NCI-H1048 (cell line): ENCODE data around the gene DCLK3.

Experiments used
- DNase-seq: peaks from one replicate; lab custom pipeline; 2025; lab: John Stamatoyannopoulos, UW

Gene DCLK3

DNA sequence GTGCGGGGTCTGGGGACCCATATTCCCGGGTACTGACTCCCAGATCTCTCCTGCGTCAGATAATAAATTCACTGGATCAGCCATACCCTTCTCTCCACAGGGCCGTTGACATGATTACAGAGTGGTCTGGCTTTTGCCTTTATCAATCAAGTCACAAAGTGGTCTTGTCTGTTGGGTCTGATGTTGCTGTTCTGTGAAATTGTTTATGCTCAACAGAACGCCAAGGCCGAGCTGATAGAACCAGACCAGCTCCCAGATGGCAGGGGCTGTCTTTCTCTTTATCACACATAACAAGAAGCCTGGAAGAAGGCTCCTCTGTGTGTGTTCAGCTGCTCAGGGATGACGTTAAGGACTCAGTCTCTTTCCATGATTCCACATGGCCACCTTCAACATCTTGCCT is 751 bp upstream of the DCLK3 start:
- DNase-seq: no peak

DNA sequence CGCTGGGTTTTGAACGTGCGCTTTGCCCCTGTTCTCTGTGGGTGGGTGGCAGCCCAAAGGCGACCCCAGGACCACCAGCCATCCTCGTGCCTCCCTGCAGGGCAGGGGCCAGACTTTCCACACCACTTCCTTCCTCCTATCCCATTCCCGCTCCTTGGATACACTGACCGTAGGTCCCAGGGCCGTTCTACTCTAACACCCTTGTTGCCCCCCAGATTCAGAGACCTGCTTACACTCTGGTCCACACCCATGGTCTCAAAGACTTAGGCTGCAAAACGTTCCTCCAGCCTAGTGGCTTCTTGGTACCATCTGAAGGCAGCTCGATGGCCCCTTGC is 318 bp upstream of the DCLK3 start:
- DNase-seq: no peak

DNA sequence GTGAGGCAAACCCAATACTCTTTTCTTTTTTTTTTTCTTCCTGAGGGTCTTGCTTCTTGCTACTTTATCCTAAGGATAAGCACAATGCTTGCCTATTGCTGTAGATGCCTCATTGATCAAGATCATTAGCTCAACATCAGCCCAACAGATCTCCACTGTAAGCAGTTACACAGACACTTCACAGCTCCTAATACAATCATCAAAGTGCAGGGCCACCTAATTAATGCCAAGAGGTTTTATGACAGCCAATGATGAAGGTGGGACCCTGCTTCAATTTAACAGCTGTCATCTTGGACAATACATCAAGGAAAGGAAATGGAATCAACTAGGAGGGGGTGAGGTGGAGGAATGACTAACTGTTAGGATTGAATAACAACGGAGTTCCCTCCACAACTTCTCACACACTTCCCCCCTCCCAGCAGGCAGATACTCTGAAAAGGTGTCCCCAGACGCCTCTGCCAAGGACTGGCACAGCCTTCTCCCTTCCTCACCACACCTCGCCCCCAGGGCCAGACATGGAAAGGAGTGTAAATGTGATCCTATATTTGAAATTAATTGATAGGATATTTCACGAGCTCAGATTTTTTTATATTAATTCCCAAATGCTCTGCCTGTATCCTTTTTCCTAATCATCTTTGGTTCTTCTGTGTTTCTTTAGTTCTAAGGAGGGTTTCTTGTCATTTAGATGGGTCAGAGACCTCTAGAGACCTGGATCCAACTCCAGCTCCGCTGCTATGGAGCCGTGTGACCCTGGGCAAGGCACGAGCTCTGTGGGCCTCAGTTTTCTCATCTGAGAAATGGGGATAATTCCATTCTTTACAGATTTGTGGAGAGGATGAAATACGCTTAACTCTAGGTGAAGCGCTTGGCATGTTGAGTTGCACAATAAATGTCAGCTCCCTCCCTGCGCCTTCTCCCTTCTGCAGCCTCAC is 1.2 kb downstream of the DCLK3 start:
- DNase-seq: no peak

DNA sequence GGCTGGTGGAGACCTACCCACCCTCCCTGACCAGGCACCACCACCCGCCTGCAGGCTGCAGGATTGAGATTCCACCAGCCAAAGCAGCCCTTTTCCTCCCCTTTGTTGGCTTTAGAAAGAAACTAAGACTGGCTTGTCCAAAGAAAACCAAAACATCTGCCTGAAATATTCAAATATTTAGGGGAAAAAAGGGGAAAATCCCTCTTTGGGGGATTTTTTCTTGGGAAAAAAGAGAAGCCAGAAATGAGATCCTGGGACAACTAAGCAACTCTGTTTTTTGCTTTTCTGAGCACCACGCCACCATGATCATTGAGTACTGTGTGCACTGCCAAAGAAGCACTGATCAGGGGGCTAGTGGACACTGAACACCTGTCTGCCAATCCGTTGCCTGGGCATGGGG is 2.6 kb downstream of the DCLK3 start:
- DNase-seq: no peak

DNA sequence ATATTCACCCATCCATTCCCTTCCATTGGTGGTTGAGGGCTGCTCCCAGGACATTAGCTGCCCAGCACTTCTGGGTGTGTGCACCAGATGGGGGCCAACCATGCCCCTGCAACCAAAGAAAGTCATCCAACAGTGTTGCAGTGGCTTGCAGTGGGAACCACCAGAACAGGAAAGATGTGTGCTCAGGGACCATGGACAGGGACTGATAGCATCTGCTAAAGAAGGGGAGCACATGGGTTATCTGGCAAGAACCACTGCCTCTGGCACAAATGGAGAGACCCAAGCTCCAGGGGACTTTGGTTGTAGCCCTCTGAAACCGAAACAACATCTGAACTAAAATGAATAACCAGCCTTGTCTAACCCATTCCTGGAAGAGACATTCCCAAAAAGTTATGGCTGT is 8.1 kb downstream of the DCLK3 start:
- no peak for DNase-seq

DNA sequence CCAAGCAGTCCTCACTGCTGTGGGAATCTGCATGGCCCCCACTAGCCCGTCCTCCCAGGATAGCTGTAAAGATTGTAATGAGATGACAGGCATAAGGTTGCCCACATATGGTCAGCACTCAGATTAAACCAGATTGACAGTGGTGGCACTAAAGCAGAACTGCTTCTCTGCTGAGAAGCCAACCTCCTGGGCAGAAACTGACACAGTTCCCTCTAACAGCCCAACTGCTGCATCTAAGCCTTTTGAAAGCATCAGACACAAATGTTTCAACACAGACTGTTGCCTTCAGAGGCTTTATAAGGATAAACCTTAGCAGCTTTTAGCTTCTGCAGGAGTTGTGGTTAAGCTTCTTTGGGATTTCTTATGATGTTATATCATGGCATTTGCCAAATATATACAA is 13.0 kb downstream of the DCLK3 start:
- no peak for DNase-seq

DNA sequence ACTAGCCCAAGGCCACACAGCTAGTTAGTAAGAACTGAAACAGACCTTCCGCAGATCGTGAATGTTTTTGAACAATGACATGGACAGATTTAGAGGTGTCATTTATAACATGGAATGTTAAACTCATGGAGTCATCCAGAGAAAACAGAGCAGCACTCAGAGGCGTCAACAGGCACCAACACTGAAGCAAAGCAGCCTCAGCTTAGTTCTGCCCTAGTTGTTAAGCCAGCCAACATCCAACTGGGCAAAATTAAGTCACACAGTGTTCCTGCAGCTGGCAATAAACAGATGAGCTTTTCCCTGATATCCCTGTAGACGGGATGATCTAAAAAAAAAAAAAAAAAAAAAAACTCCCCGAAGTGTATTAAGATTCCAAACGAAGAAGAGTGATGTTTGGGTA is 13.6 kb downstream of the DCLK3 start:
- DNase-seq: no peak

DNA sequence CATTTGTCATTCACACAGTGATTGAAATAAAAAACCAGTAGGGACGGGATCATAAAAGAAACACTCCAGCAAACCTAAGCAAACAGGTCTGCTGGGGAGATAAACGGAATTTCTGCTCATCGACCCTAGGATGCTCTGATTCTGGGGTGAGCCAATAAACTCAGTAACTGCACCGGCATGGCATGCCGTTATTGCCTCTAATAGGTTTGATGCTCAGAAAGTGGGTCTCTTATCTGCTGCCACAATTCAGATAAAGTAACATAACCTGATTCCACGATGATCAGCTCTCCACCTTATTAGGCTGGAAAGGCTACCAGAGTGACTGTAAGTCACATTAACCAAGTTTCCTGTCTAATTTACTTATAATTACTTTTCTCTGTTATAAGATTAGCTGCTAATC is 19.6 kb downstream of the DCLK3 start:
- DNase-seq: no peak

DNA sequence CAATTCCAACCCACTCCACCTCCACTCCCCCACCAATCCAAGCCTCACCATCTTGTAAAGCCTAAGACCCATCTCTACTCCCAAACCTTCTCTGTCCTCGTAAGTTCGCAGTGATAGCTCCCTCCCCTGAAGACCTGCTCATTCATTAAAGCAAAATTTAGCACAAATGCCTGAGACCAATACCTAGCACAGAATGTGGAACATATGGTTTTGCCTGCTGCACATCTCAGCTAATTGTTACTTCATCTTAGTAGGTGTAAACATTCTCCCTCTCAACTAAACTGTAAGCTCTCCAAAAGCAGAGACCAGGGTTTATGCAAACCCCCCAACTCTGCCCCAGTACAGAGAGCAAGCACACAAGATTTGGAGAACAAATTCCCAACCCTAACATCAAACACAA is 20.5 kb downstream of the DCLK3 start:
- DNase-seq: no peak

DNA sequence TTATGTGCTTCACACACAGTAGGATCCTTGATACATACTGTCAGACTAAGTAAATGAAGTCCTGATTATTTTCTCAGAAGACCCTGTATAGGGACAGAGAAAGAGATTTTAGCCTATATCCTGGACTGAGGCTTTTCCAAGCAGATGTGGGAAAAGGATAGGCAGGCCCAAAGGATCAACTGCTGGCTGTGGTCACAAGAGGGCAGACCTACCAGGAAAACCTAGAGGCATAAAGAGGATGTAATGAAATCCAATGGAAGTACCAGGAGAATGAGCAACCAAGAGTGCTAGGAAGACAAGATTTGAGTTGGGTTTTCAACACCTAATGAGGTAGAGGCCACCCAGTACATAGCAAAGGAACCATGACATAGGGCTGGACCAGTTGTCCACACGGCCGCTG is 23.1 kb downstream of the DCLK3 start:
- DNase-seq: no peak

DNA sequence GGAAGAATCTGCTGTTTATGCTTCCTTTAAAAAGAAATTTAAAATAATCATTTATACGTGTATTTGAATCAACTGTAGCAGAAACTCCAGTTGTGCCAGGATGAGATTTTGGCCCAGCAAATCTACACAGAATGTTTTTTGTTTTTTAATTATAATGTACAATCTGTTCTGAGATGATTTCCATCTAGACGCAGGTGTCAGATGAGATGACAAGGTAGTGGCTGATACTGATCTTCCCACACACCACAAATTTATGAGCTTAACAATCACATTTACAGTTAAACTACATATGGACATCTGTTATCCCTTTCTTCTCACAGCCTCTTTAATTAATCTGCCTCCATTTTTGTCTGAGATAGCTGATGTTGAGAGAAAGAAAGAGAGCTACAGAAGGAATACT is 23.6 kb downstream of the DCLK3 start:
- DNase-seq: no peak

DNA sequence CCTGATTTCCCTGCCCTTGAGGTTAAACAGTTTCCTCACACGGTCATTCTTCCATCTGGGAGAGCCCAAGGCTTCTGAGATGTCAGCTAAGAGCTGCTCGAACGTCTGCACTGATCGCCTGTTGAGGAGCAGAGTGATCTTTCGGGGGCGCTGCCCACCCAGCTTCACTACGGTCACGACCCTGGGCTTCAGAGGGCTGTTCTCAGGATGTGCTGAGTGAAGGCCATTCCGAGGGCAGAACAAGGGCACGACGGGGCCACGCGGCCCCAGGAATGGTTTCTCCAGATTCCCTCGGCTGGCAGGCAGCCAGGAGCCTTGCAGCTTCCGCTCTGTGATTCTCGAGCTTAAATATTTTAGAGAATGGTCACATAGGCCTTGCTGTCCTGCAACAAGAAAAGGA is 25.7 kb downstream of the DCLK3 start:
- DNase-seq: no peak

DNA sequence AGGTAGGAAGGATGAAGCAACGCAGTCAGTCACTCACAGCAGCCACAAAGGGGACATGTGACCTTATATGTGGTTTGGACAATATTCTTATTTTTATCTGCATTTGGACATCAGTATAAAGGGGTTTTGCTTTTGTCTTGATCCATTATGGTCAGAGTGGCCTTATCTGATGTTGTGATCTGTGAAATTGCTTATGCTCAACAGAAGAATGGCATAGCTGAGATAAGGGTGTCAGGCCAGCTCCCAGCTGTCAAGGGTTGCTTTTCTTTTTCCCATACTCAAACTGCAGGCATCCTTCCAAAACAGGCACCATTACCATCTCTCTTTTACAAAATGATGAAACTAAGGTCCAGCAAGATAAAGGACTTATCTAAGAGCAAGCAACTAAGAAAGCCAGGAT is 28.1 kb downstream of the DCLK3 start:
- DNase-seq: no peak

DNA sequence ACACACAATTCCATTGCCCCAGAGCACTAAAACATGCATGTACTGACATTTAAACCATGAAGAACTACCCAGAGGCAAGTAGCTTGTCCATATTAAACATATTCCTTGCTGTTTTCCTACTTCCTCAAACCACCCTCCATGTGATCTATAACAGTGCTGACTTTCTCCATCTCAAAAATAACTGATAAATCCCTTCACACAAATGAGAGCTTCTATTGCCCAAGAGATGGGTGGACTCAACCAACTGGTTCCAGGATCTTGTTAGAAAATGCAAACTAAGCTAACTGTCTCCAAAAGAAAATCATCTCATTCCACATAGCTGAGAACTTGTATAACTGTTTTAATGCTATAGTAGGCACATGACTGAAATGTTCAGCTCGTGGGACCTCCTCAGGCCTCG is 29.6 kb downstream of the DCLK3 start:
- DNase-seq: no peak

DNA sequence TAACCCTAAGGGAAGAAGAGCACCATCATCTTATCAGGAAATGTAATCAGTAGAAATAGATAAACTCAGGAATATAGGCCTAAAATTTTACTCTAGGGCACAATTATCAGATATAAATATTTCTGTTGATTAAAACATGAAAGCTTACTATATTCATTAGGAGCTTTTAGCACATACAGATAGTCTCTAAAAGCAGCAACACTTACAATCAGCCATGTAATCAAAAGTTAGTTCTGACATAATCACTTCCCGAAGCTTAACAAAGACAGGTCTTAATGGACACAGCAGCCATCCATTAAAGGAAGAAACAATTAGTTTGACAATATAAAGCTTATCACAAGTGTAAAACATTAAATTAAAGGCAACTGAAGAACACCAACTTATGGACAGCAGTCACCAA is 30.6 kb downstream of the DCLK3 start:
- no peak for DNase-seq

DNA sequence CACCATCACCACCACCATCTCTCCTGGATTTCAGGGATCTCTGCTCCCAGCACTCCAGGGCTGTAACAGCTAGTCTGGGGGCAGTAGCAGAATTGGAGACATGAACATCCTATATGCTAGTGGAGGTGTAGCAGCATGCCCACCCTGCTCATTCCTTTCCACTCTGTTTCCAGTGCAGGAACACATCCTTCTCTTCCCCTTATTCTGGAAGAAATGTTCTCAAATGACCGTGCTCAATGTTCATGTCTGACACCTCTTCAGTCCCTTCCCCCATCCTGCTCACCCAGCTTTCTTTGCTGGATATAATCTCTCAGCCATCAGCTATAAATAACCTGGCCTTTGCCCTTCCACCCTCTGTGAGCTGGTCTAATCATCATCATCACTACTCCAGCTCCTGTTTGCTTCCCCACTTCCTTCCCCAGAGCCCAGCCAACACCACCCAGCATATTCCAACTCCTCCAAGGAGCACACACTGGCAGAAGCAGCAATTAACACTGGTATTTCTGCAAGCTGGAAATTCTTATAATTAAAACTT is 31.1 kb downstream of the DCLK3 start:
- DNase-seq: no peak

DNA sequence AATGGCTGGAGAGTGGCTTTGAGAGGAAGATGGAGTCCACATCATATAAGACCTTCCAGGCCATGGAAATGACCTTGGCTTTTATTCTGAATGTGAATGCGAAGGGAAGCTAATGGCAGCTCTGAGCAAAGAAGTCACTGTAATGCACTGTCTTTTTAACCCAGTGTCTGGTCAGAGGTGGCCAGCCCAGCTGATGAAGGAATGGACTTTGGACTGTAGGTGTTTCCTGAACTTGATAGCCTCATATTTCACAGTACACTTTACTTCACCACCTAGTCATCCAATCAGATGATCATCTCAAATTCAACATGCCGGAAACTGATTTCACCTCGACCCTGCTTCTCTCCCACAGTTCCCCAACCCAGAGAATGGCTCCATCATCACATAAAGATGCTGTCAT is 33.4 kb downstream of the DCLK3 start:
- DNase-seq: no peak

DNA sequence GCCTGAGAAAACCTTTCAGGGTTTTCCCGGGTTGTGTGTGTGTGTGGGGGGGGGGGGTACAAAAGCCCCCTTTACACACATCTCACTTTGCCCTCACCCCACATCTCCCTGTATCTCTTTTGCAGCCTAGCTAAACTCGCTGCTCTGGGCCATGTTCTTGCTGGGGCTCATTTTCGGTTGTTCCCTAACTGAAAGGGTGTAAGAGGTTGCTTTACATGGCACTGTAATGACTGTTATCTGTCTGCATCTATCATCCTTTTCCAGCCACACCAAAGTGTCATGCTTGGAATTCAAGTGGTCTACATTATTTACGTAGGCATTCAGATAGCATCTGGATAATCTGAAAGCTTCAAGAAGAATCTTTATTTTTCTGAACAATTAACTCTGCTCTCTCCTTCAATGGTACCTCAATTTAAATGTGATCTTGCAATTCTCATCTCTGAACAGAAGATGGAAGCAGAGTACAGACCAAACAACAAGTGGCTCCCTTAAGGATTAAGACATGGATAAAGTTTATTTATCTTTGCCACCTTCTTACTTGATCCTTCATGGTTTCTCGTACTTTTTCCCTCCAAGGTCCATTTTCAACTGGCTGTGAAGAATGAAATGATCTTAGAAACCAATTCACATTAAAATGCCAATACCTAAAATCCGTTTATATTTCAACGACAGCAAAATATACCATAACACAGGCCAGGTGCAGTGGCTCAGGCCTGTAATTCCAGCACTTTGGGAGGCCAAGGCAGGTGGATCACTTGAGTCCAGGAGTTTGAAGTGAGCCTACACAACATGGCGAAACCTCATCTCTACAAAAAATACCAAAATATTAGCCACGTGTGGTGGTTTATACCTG is 34.9 kb downstream of the DCLK3 start:
- DNase-seq: no peak

DNA sequence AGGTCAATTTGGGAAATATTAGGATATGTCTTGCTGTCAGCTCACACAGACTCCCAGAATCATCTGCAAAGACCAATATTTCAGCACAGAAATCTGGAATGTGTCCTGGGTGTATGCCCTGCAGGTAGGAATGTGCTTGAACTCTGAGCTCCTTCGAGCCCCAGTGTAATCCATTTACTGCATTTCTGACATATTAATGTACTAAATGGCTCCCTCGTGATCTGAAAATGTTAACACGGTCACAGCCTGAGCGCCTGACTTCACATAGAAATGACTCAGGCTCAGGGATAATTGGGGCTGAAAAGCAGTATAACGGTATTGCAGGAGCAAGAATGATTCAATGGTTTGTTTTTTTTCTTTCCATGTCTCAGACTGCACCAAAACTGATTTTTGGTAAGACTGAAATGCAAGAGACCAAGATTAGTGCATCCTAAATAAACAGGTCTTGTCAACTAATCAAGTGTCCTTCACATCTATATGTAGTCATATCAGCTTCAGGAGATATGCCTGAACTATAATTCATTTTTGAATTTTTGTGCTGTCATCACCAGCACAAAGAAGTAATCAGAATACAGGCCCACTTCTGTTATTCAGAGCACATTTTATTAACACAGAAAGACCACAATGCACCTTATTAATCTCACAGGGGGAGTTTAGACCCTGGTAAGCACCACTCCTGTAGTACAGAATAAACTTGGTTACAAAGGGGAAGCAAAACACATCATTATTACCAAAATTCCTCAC is 49.8 kb downstream of the DCLK3 start:
- no peak for DNase-seq

DNA sequence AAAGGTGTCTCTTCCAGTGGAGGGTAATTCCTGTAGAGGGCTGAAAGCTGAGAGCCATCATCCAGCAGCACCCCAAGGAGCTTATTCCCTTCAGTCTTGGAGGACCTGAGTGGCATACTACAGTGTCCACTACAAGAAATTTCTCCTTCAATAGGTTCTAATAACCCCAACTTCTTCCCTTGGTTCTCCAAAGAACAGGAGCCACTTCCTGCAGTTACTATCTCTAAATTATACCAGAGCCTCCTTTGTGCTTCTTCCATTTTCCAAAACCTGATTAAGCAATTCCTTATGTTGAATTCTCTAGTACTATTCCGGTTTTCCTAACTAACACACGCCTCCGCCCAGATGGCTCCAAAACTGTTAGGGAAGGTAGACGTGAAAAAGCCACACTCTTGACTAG is 50.4 kb downstream of the DCLK3 start:
- DNase-seq: no peak

DNA sequence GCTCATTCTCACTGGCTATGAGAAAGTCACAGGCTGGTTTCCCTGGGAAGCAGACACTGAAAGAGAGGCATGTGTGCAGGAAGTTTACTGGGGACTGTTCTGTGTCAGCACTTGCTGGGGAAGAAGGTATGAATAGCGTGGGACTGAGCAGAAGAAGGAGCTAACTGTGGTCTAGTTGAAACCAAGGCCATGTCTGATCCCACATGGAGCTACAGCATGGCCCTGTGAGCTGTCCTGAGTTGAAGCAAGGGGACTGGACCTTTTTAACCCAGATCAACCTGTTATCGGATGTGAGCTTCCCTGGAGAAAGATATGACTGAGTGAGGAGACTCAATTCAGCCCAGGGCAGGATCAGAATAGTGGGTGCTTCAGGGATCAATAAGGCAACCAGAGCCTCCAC is 53.7 kb downstream of the DCLK3 start:
- no peak for DNase-seq

DNA sequence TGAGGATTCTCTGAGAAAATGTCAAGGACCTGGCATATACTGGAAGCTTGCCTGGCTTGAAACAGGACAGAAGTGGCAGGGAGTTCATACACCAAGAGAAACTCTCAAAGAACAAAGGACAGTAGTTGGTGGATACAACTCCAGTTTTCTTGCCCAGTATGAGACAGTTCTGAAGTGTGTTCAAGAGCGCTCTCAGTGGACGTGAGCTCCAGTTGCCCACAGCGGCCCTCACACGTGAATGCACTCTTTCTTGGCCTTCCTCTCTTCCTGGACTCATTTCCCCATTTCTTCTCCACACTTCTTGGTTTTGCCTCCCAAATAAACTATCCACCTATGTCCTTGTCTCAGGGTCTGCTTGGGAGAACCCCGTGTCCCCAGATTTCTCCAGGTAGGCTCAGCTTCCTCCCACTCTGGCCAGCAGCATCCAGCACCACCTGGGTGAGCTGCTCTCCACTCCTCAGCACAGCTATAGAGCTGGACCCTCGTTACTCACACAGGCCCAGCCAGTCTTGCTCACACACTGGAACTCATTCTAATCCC is 54.5 kb downstream of the DCLK3 start:
- no peak for DNase-seq
